ENCODE results near the gene ENDOU. TPM values are rescaled to one million over a fixed set of nuclear protein-coding genes. Genes with fewer than 3 reads are reported as not detected.

Gene ENDOU
- polyA plus RNA-seq, 1 of the 3 experiments (the other 2 are of a cell fraction) = not detected

DNA sequence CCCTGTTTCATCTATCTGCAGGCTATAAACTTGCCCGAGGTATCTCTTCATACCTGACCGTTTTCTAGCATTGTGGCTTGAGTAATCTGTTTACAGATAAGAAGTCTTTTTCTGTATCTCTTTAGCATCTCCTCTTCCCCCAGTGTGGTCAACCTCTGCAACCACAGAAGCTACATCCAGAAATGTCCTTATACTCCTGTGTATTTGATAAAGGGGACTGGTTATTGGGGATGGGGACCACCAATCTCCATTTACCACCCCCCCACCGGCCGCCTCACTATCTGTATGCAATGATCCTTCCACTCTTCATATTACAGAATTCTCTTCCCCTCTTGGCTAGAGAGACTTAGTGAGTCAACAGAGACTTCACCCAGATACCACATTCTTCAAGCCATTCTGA, 16.1 kb downstream of the ENDOU start:
- no peak overlapping the region for H3K27ac ChIP-seq (ENCODE audit: low read depth in 2 of 2, low read length in 1 of 2)
- WGBS (ENCODE audit: low lambda C conversion rate) = 81% methylated on average over 4 of the region's 4 CpGs
- no peak for DNase-seq
- H3F3A ChIP-seq (replicated peaks; ENCODE audit: insufficient read depth) = no peaks in the 10 kb centered on the region
- no peaks in the 10 kb centered on the region for H3K36me3 ChIP-seq (replicated peaks in 1 of 2; ENCODE audit: control insufficient read depth in 1 of 2, insufficient read depth in 2 of 2, low read length in 1 of 2)
- no peak overlapping the region for H3K9ac ChIP-seq
- ChIA-PET POLR2A (no interaction called here), CTCF (interaction anchor here (1.2 to 43.0 kb wide), 4 partner anchors 53 to 127 kb away, joined by 3 to 1294 read pairs (median 195); partner anchors contain the start of gene SLC48A1)
- peaks cover 0 to 5% of the 10 kb centered on the region in 2 experiments; a peak in 2 of 4 replicates for H3K4me1 ChIP-seq (ENCODE audit: control insufficient read depth in 1 of 2, insufficient read depth in 2 of 2, low read depth in 1 of 2, low read length in 1 of 2)
- H2AFZ ChIP-seq (ENCODE audit: low read depth) = no peak overlapping the region
- H3K4me3 ChIP-seq (ENCODE audit: low read depth in 2 of 2, low read length in 1 of 2) = no peak overlapping the region
- no peaks in the 10 kb centered on the region for H4K20me1 ChIP-seq (ENCODE audit: insufficient read depth)
- H3K79me2 ChIP-seq (ENCODE audit: insufficient read depth) = peaks cover 15% of the 10 kb centered on the region
- H3K9me3 ChIP-seq = no peaks in the 10 kb centered on the region
- TF ChIP-seq, protein P1, sequence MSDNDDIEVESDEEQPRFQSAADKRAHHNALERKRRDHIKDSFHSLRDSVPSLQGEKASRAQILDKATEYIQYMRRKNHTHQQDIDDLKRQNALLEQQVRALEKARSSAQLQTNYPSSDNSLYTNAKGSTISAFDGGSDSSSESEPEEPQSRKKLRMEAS (IDR thresholded peaks at IDR 0.05; ENCODE audit: low read depth) = no peak
- no peak for TF ChIP-seq ELF1 (IDR thresholded peaks at IDR 0.05)
- TF ChIP-seq POLR2AphosphoS5 (IDR thresholded peaks at IDR 0.05; ENCODE audit: low read depth, low read length) = no peak
- no peak for TF ChIP-seq GATA2 (CRISPR knock-in tag; IDR thresholded peaks at IDR 0.05)
- TF ChIP-seq FOSL2 (IDR thresholded peaks at IDR 0.05; ENCODE audit: borderline replicate concordance, low read depth) = no peak
- TF ChIP-seq, protein P2, sequence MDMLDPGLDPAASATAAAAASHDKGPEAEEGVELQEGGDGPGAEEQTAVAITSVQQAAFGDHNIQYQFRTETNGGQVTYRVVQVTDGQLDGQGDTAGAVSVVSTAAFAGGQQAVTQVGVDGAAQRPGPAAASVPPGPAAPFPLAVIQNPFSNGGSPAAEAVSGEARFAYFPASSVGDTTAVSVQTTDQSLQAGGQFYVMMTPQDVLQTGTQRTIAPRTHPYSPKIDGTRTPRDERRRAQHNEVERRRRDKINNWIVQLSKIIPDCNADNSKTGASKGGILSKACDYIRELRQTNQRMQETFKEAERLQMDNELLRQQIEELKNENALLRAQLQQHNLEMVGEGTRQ (IDR thresholded peaks at IDR 0.05; ENCODE audit: borderline replicate concordance, low read depth, low read length) = no peak
- no peak for TF ChIP-seq GABPA (IDR thresholded peaks at IDR 0.05; ENCODE audit: low read depth)
- no peak for TF ChIP-seq PBX3 (IDR thresholded peaks at IDR 0.05)
- no peak for TF ChIP-seq USF1 (IDR thresholded peaks at IDR 0.05; ENCODE audit: borderline replicate concordance, low read depth)
- TF ChIP-seq EP300 (IDR thresholded peaks at IDR 0.05; ENCODE audit: borderline replicate concordance in 1 of 2, low read depth in 1 of 2, low read length in 1 of 2) = no peak
- TF ChIP-seq, protein P3, sequence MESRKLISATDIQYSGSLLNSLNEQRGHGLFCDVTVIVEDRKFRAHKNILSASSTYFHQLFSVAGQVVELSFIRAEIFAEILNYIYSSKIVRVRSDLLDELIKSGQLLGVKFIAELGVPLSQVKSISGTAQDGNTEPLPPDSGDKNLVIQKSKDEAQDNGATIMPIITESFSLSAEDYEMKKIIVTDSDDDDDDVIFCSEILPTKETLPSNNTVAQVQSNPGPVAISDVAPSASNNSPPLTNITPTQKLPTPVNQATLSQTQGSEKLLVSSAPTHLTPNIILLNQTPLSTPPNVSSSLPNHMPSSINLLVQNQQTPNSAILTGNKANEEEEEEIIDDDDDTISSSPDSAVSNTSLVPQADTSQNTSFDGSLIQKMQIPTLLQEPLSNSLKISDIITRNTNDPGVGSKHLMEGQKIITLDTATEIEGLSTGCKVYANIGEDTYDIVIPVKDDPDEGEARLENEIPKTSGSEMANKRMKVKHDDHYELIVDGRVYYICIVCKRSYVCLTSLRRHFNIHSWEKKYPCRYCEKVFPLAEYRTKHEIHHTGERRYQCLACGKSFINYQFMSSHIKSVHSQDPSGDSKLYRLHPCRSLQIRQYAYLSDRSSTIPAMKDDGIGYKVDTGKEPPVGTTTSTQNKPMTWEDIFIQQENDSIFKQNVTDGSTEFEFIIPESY (IDR thresholded peaks at IDR 0.05; ENCODE audit: borderline replicate concordance, low read depth) = no peak
- TF ChIP-seq CTCF (IDR thresholded peaks at IDR 0.05) = no peak
- TF ChIP-seq NFIC (IDR thresholded peaks at IDR 0.05; ENCODE audit: borderline replicate concordance) = no peak
- no peak for TF ChIP-seq TAF1 (IDR thresholded peaks at IDR 0.05; ENCODE audit: borderline replicate concordance, low read depth, low read length)
- no peak for TF ChIP-seq RAD21 (IDR thresholded peaks at IDR 0.05; ENCODE audit: low read length)
- no peak for TF ChIP-seq FOXM1 (IDR thresholded peaks at IDR 0.05; ENCODE audit: low read depth)
- H3K27me3 ChIP-seq (ENCODE audit: insufficient read depth) = no peaks in the 10 kb centered on the region
- H3K4me2 ChIP-seq = no peak overlapping the region
- H3K9me2 ChIP-seq = no peaks in the 10 kb centered on the region
